AG20443 (cell line): ENCODE measurements around the gene FDXR.
"Not testable (repeated sequence)": the region's sequence is repeated elsewhere in the genome, so short reads cannot be mapped to it uniquely, and the experiment has no call there.

Experiments
- DNase-seq: peaks from one replicate; pipeline ENCODE4 v3.0.0; 2012; ENCODE audit warnings: low spot score, mixed read lengths

FDXR gene

DNA sequence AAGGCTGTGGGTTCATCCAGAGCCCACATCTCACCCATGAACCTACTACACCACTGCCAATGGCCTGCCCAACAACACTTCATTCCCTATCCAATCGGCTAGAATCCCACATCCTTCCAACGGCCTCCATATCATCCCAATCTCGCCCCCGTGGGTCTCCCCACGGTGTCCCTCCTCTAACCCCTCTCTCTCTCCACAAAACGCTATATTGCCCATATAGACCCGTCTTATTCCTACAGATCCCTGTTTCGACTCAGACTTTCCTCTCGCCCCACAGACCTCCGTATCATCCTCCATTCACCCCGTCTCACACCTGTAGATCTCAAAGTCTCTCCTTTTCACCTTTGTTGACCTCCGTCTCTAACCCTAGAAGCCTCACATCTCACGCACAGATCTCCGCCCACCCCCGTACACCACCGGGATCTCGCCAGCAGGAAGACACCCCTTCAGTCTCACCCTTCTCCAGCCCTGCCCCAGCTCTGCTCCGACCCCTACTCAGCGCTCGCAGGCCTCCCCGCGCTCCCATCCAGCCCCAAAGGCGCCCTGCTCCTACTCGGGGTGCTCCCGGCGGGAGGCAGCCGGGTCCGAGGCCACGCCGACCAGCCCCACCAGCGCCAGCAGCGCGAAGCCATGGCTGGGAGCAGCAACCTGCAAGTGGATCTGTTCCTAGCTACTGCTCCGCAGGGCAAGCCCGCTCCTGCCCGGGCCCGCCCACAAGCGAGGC lies at the start of gene FDXR:
Gene FDXR, minus strand, starts transcription at position 682 of the 724 bp plus-strand sequence. Its CDS starts 50 bp downstream, at position 632.
- no peak for DNase-seq

DNA sequence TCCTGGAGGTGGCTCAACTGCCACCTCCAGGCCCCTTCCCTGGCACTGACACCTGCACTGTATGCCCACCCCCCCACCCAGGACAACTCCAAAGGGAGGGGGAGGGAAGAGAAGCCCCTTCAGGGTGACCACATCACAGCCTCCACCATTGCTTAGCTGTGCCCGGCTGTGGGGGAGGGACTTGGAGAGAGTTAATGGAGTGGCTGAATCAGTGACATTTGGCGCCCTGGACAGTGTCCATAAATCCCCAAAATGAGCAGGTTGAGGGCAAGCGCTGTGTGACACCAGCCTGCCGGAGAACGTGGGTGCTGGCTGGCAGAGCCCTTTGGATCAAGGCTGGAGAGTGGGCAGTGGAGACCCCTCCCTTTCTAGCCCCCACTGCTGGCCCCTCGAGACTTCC lies 49.4 kb upstream of the FDXR start:
- no peak for DNase-seq

DNA sequence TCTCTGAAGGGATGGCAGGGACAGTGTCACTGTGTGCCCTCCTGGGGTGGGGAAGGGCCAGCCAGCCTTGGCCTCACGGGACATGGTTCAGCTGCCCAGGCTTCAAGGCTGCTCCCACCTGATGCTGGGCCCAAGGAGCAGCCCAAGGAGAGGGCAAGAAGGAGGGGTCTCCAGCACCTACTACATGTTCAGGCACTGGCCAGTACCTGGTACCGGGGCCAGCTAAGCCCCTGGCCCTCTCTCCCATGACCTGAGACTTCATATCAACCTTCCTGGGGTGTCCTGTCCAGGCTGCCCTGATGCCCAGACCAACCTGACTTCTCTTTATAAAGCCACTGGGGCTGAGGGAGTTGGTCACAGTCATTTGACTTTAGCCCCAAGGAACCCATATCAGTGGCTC lies 49.0 kb upstream of the FDXR start:
- no peak for DNase-seq

DNA sequence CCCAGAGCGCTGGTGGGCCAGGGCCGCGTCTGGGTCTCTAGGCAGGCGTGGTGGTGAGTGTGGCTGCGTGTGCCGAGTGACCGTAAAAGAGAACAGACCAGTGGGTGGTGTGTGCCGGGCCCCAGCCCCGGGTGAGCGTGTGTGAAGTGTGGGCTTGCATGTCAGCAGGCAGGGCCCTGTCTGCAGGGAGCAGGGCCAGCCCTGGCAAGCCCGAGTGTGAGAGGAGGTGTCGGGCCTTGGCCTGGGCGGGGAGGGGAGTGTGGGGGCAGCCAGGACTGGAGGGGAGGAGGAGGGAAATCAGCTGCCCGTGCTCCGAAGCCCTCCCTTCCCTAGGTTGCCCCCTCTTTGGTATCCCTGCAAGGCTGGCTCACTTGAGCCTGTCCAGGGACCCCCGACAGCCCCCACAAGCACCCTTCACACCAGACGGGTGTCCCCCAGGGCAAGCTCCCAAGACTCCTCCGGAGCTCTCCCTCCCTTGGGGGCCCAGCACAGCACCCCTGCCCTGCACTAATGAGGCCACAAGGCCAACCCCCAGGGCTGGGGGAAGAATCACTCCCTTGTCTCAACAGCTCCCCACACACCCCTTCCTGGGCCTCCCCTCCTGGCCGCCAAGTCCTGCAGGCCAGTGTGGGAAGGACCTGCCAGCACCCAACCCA lies 48.4 kb upstream of the FDXR start:
- no peak for DNase-seq

GRCh38 chr17:74920642-74921025 lies 47.8 kb upstream of the FDXR start:
- no peak for DNase-seq

- DNase-seq = no peak
Measured at GRCh38 chr17:74920306-74920620, 47.5 kb upstream of the FDXR start.

GRCh38 chr17:74919440-74920305 lies 46.9 kb upstream of the FDXR start:
- peak; percentile 83 for DNase-seq

DNA sequence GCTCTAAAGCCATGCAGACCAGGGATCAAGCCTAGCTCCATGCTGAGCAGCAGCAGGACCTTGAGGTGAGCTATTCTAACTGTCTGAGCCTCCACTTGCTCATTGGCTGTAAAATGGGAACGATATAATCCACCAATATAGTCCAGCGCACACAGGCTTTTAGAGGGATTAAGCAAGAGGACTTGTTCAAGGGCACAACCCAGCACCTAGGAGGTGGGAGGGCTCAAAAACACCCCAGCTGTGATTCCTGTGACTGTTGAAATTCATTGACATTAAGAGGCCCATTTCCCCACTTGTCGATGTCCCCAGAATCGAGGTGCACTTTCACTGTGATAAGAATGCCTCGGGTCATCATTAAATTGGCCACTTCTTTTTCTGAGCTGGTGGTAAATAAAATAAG lies 46.1 kb upstream of the FDXR start:
- DNase-seq = no peak

- DNase-seq = no peak
Measured at GRCh38 chr17:74917430-74917829, 44.6 kb upstream of the FDXR start.

GRCh38 chr17:74916851-74917199 lies 44.0 kb upstream of the FDXR start:
- DNase-seq = no peak

GRCh38 chr17:74916136-74916850 lies 43.5 kb upstream of the FDXR start:
- DNase-seq = no peak

- DNase-seq = not testable (repeated sequence)
Measured at GRCh38 chr17:74911423-74911822, 38.6 kb upstream of the FDXR start.

GRCh38 chr17:74909097-74909496 lies 36.3 kb upstream of the FDXR start:
- DNase-seq = not testable (repeated sequence)

DNA sequence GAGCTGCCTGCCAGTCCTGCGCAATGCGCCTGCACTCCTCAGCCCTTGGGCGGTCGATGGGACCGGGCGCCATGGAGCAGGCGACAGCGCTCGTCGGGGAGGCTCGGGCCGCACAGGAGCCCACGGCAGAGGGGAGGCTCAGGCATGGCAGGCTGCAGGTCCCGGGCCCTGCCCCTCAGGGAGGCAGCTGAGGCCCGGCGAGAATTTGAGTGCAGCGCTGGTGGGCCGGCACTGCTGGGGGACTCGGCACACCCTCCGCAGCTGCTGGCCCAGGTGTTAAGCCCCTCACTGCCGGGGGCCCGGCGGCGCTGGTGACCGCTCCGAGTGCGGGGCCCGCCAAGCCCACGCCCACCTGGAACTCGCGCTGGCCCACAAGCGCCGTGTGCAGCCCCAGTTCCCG lies 34.2 kb upstream of the FDXR start:
- DNase-seq = no peak

- DNase-seq = not testable (repeated sequence)
Measured at GRCh38 chr17:74906214-74906793, 33.5 kb upstream of the FDXR start.

- no peak for DNase-seq
Measured at GRCh38 chr17:74904687-74905409, 32.1 kb upstream of the FDXR start.

DNA sequence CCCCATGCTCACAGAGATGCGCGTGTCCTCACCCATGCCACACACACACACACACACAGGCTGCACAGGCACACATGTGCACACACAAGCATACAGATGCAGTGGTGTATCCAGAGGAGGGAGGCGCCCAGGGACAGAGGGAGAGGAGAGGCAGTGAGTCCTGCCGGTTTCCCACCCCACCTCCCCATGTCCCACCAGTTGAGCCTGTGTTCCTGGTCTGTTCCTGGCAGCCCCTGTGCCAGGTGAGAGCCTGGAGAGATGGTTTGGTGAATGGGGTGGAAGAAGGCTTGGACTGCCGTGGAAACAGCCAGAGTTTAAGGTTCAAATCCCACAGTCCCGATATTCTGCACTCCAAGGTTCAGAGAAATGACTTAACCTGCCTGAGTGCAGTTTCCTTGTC lies 30.9 kb upstream of the FDXR start:
- DNase-seq = no peak

GRCh38 chr17:74903034-74903433 lies 30.2 kb upstream of the FDXR start:
- no peak for DNase-seq

DNA sequence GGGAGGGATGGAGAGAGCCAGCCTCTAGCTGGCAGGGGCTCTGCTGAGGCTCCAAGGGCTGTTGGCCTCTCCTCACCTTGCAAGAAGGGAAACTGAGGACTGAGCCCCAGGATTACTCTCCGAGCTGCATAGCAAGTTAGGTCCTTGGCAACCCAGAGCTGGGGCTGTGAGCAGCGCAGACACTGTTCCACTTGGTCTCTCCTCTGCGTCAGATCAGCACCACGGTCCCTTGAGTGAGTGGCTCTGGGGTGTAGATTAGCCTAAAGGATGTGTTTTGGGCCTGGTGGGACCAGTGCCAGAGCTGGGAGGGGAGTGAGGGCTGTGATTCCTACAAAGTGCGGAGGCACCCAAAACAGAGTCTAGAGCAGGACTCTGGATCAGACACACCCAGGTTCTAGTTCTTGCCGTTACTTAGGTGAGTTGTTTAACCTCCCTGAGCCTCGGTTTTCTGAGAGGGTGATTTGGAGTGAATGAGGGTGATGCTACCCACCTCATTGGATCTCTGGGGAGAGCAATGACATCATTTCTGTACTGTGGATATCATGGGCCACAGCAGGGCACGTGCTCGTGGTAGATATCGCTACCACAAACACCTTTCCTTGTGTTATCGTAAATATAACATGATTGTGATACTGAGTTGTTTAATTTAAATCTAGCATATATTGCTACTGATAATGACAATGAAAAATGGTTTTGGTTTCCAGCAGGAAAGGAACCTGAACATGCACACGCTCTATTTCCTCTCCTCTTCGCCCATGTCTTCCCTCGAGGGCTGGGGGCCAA lies 28.8 kb upstream of the FDXR start:
- no peak for DNase-seq

DNA sequence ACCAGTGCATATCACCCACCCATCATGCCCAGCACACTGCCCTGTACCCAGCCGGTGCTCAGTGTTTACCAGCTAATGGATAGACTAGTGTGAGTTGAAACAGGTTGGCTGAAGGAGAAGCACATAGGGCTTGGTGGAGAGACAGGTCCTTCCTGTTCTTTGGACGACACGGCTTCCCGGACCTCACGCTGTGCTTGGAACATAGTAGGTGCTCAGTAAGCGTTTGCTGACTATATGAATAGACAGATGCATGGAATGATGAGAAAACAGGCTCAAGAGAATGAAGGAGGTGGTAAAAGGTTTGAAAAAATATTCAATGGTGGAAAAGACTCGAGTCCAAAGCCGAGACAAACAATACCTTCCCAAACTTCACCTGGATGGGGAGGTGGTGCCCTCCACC lies 27.4 kb upstream of the FDXR start:
- DNase-seq = no peak
